Measurements from ENCODE around the gene PIGP. TPM values are rescaled to one million over a fixed set of nuclear protein-coding genes. Genes with fewer than 3 reads are reported as not detected.
A peak's percentile ranks its signal among the peaks of the same experiment; 100 is the strongest.
"Not testable (repeated sequence)": the region's sequence is repeated elsewhere in the genome, so short reads cannot be mapped to it uniquely, and the experiment has no call there.

PIGP gene
- total RNA-seq (2014; rRNA removed; shearing (Covaris generic); ENCODE audit: low replicate concordance) = 35.8 and 47.6 TPM in 2 replicates

- Histone ChIP-seq H3K36me3 (no peaks in the 10 kb centered on the region), H3K27me3 (no peaks in the 10 kb centered on the region), H3K9me3 (peaks cover 4% of the 10 kb centered on the region), H3K4me3 (peak within 1 kb of the TSS; percentile 85)
- peak; percentile 94 for DNase-seq
Observed at GRCh38 chr21:37072988-37073416, at the start of gene PIGP, which contains the start of gene TTC3. PIGP (minus strand) TSS chr21:37073071; CDS start chr21:37072515, 556 bp downstream. TTC3 (plus strand) TSS chr21:37073254; CDS start chr21:37087258, 14,004 bp downstream.

GRCh38 chr21:37119421-37120218 lies 46.7 kb upstream of the PIGP start:
- peaks cover 38% of the 10 kb centered on the region for H3K36me3 ChIP-seq
- no peaks in the 10 kb centered on the region for H3K27me3 ChIP-seq
- DNase-seq = no peak
- no peak overlapping the region for H3K4me3 ChIP-seq
- H3K9me3 ChIP-seq = no peaks in the 10 kb centered on the region

GRCh38 chr21:37118187-37118826 lies 45.4 kb upstream of the PIGP start:
- DNase-seq = no peak
- peaks cover 40% of the 10 kb centered on the region for H3K36me3 ChIP-seq
- no peak overlapping the region for H3K4me3 ChIP-seq
- no peaks in the 10 kb centered on the region for H3K9me3 ChIP-seq
- no peaks in the 10 kb centered on the region for H3K27me3 ChIP-seq

- DNase-seq = no peak
- Histone ChIP-seq H3K36me3 (peaks cover 32% of the 10 kb centered on the region), H3K9me3 (no peaks in the 10 kb centered on the region), H3K27me3 (no peaks in the 10 kb centered on the region), H3K4me3 (no peak overlapping the region)
Observed at GRCh38 chr21:37117204-37117603, 44.3 kb upstream of the PIGP start.

GRCh38 chr21:37116459-37116858 lies 43.6 kb upstream of the PIGP start:
- peaks cover 28% of the 10 kb centered on the region for H3K36me3 ChIP-seq
- not testable (repeated sequence) for H3K9me3 ChIP-seq, DNase-seq, H3K27me3 ChIP-seq, H3K4me3 ChIP-seq

GRCh38 chr21:37114301-37114700 lies 41.4 kb upstream of the PIGP start:
- not testable (repeated sequence) for DNase-seq, H3K9me3 ChIP-seq, H3K27me3 ChIP-seq, H3K4me3 ChIP-seq
- H3K36me3 ChIP-seq = peaks cover 26% of the 10 kb centered on the region

- H3K4me3 ChIP-seq, H3K27me3 ChIP-seq, H3K9me3 ChIP-seq, DNase-seq: not testable (repeated sequence)
- peaks cover 48% of the 10 kb centered on the region for H3K36me3 ChIP-seq
Observed at GRCh38 chr21:37111029-37111428, 38.2 kb upstream of the PIGP start.

GRCh38 chr21:37106998-37107397 lies 34.1 kb upstream of the PIGP start:
- H3K4me3 ChIP-seq = no peak overlapping the region
- H3K9me3 ChIP-seq = peaks cover 5% of the 10 kb centered on the region
- H3K36me3 ChIP-seq = peaks cover 38% of the 10 kb centered on the region
- H3K27me3 ChIP-seq = no peaks in the 10 kb centered on the region
- DNase-seq = no peak

- H3K27me3 ChIP-seq, H3K9me3 ChIP-seq, H3K4me3 ChIP-seq, DNase-seq: not testable (repeated sequence)
- H3K36me3 ChIP-seq = peaks cover 33% of the 10 kb centered on the region
Observed at GRCh38 chr21:37102746-37103145, 29.9 kb upstream of the PIGP start.

GRCh38 chr21:37101384-37101783 lies 28.5 kb upstream of the PIGP start:
- peaks cover 34% of the 10 kb centered on the region for H3K36me3 ChIP-seq
- DNase-seq = no peak
- H3K9me3 ChIP-seq = no peaks in the 10 kb centered on the region
- no peaks in the 10 kb centered on the region for H3K27me3 ChIP-seq
- H3K4me3 ChIP-seq = no peak overlapping the region

- no peak for DNase-seq
- Histone ChIP-seq H3K4me3 (no peak overlapping the region), H3K9me3 (no peaks in the 10 kb centered on the region), H3K27me3 (no peaks in the 10 kb centered on the region), H3K36me3 (peaks cover 41% of the 10 kb centered on the region)
Observed at GRCh38 chr21:37100316-37100715, 27.4 kb upstream of the PIGP start.

- DNase-seq = no peak
- peaks cover 52% of the 10 kb centered on the region for H3K36me3 ChIP-seq
Observed at GRCh38 chr21:37098751-37099150, 25.9 kb upstream of the PIGP start.

GRCh38 chr21:37095821-37096220 lies 22.9 kb upstream of the PIGP start:
- Histone ChIP-seq H3K4me3 (no peak overlapping the region), H3K27me3 (no peaks in the 10 kb centered on the region), H3K9me3 (no peaks in the 10 kb centered on the region), H3K36me3 (peaks cover 64% of the 10 kb centered on the region)
- no peak for DNase-seq

More at GRCh38 chr21:37098751-37099150, 25.9 kb upstream of the PIGP start:
- Histone ChIP-seq H3K9me3 (no peaks in the 10 kb centered on the region), H3K27me3 (no peaks in the 10 kb centered on the region), H3K4me3 (no peak overlapping the region)

- no peaks in the 10 kb centered on the region for H3K9me3 ChIP-seq
- no peak overlapping the region for H3K4me3 ChIP-seq
- peaks cover 58% of the 10 kb centered on the region for H3K36me3 ChIP-seq
- DNase-seq = no peak
- H3K27me3 ChIP-seq = no peaks in the 10 kb centered on the region
Observed at GRCh38 chr21:37093977-37094376, 21.1 kb upstream of the PIGP start.

- no peaks in the 10 kb centered on the region for H3K27me3 ChIP-seq
- DNase-seq = no peak
- H3K36me3 ChIP-seq = peaks cover 22% of the 10 kb centered on the region
- H3K4me3 ChIP-seq = no peak overlapping the region
- no peaks in the 10 kb centered on the region for H3K9me3 ChIP-seq
Observed at GRCh38 chr21:37088186-37088735, 15.4 kb upstream of the PIGP start.

GRCh38 chr21:37087188-37087587 lies 14.3 kb upstream of the PIGP start:
- no peak for DNase-seq
- peaks cover 15% of the 10 kb centered on the region for H3K36me3 ChIP-seq
- no peaks in the 10 kb centered on the region for H3K9me3 ChIP-seq
- no peak overlapping the region for H3K4me3 ChIP-seq
- H3K27me3 ChIP-seq = no peaks in the 10 kb centered on the region

- H3K36me3 ChIP-seq = peaks cover 10% of the 10 kb centered on the region
- no peaks in the 10 kb centered on the region for H3K27me3 ChIP-seq
- DNase-seq = no peak
- no peak overlapping the region for H3K4me3 ChIP-seq
- H3K9me3 ChIP-seq = no peaks in the 10 kb centered on the region
Observed at GRCh38 chr21:37085726-37086125, 12.9 kb upstream of the PIGP start.
